GM20000 (cell line): Measurements from ENCODE around the gene CNN3.

Source experiments
- DNase-seq: peaks from one replicate; pipeline ENCODE4 v3.0.0; 2012; ENCODE audit warnings: low spot score
- TF ChIP-seq, protein P1 (sequence below): IDR thresholded peaks from 2 replicates; pipeline ENCODE4 v1.5.1; 2012; ENCODE audit warnings: mild to moderate bottlenecking, control low read depth; ENCODE audit errors: extremely low read depth, missing control alignments

CNN3 gene

DNA sequence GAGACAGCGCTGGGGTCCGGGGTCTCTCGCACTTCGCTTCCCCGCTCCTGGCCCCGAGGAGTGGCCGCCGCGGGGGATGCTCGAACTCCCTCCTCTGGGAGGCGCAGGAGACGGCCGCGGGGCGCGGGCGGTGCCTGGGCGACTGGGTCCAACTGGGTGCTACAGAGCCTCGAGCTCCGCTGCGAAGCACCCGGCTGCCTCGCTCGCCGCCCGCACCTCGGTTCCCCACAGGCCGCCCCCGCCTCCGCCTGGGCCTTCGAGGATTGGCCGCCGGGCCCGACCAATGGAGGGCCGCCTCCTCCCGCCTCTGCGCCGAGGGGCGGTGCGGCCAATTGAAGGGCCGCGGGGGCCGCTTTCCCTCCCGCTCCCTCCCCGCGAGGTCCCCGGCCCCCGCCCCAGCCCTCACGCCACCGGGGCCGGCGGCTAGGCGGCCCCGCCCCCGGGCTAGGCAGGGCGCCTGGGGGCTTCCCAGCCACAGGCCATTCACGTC, at the start of gene CNN3:
Gene CNN3 (minus strand): TSS at position 196 of the 490 bp plus-strand sequence. CDS start 216 bp downstream, outside the sequence.
- DNase-seq, result peak; percentile 96

DNA sequence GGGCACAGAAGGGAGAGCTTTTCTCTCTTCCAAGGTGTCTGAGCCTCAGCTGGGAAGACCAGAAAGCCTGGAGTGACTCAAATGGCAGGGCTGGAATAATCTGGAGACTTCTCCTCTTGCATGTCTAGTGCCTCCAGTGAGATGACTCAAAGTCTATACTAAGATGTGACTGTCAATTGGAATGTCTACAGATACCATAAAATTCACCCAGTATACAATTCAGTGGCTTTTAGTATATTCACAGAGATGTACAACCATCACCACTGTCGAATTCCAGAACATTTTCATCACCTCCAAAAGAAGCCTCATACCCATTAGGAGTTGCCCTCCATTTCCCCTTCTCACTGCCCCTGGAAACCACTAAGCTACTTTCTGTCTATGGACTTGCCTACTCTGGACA, 47.9 kb upstream of the CNN3 start:
- DNase-seq, result no peak
- TF ChIP-seq, protein P1, sequence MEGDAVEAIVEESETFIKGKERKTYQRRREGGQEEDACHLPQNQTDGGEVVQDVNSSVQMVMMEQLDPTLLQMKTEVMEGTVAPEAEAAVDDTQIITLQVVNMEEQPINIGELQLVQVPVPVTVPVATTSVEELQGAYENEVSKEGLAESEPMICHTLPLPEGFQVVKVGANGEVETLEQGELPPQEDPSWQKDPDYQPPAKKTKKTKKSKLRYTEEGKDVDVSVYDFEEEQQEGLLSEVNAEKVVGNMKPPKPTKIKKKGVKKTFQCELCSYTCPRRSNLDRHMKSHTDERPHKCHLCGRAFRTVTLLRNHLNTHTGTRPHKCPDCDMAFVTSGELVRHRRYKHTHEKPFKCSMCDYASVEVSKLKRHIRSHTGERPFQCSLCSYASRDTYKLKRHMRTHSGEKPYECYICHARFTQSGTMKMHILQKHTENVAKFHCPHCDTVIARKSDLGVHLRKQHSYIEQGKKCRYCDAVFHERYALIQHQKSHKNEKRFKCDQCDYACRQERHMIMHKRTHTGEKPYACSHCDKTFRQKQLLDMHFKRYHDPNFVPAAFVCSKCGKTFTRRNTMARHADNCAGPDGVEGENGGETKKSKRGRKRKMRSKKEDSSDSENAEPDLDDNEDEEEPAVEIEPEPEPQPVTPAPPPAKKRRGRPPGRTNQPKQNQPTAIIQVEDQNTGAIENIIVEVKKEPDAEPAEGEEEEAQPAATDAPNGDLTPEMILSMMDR, result no peak

More for the DNA sequence above, at the start of gene CNN3:
- TF ChIP-seq, protein P1, result no peak

DNA sequence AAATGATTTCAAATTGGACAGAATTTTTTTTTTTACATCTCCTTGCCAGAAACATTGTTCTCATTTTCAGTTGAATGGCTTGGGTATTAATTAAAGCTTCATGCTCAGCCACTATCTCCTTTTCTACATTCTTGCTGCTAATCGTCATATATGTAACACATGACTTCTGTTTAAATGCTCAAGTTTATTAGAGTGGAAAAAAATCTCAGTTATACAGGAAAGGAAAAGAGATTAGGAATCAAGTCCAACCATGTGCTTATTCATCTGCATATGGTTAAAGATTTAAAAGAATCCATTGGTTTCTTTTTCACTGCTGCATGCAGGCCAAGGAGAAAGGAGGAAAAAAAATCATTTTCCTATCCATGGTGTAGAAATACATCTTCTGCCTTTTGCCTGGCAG, 47.3 kb upstream of the CNN3 start:
- TF ChIP-seq, protein P1, result no peak
- DNase-seq, result no peak

DNA sequence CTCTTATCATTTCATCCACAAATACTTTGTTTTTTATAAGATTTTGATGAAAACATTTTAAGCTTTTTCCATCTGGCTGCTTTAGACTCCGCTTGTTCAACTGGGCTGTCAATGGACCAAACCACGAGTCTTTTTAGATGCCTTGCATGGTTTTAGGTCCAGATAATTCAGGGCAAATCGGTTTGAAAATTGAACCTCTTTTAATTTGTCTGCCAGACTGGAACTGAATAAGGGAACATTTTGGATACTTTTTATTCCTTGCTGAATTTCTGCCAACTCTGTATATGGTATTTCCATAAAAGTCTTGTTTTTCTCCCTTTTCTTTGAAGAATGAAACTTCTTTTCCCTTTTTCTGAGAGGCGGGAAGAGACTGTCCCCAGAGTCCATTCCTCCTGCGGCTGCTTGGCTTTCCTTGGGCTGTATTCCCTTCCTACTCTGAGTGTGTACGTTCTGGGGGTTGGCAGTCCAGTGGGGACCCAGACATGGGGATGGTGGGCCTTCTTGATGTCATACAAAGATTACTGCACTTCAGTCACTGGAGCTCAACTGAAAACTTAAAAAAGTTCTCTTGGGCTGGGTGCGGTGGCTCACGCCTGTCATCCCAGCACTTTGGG, 46.5 kb upstream of the CNN3 start:
- no peak for DNase-seq
- TF ChIP-seq, protein P1, result no peak

DNA sequence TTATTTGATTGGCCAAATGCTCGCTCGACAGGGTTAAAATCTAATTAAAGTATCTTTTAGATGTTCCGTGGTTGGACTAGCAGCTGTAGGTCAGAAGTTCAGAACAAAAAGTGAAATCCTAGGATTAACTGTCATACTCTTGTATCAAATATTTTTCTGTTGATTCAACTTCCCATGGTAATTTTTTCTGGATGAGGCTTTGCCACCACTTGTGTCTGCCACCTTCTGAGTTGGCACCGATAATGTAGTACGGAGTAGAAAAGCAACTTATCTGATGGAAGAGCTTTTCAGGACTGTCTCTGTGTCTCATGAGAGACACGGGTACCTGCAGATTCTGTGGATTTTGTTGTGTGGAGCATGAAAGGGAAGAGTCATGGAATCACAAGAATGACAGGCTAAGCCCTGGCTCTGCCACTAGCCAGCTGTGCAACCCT, 44.6 kb upstream of the CNN3 start:
- TF ChIP-seq, protein P1, result no peak
- DNase-seq, result no peak

DNA sequence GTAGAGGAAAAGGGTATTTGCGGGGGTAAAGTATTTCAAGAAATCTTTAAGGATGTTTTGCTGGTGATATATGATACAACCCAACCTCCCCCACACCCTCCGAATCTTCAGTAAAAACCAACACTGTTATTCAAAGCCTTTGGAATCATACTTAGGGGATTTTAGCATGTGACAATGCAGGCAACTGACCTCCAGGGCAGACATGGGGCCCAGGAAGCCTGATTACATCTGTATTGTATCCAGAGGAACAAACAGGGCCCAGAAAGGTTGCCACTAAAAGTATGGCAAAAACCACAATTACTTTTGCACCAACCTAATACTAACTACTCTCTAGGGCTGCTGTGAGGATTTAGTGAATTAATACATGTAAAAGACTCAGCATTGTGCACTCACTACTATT, 43.9 kb upstream of the CNN3 start:
- TF ChIP-seq, protein P1, result no peak
- no peak for DNase-seq

DNA sequence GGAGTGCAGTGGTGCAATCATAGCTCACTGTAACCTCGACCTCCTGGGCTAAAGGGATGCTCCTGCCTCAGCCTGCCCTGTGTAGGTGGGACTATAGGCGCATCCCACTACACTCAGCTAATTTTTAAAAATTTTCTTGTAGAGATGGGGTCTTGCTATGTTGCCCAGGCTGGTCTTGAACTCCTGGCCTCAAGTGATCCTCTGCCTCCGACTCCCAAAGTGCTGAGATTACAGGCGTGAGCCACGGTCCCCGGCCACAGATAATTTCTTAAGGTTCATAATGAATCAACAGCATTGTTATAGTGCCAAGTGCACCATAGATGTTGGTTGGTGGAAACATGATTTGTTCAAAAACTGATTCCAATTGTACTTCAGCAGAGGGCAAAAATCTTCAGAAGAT, 42.2 kb upstream of the CNN3 start:
- TF ChIP-seq, protein P1, result no peak
- no peak for DNase-seq
